ENCODE data around the gene SCUBE3. TPM values are rescaled to one million over a fixed set of nuclear protein-coding genes. Genes with fewer than 3 reads are reported as not detected.

The SCUBE3 gene
- total RNA-seq, 2 donors from 2014 or later, result 0.12 to 0.59 TPM

- no peak for TF ChIP-seq CTCF (IDR thresholded peaks at IDR 0.05)
- Histone ChIP-seq H3K27me3 (no peaks in the 10 kb centered on the region), H3K27ac (no peak overlapping the region), H3K4me1 (peaks cover 0 to 33% of the 10 kb centered on the region in 2 donors), H3K9me3 (no peaks in the 10 kb centered on the region), H3K4me3 (no peak overlapping the region), H3K36me3 (no peaks in the 10 kb centered on the region)
- DNase-seq (ENCODE audit: low spot score), result no peak
These were observed 23.7 kb downstream of the SCUBE3 start for GRCh38 chr6:35237476-35237875.

DNA sequence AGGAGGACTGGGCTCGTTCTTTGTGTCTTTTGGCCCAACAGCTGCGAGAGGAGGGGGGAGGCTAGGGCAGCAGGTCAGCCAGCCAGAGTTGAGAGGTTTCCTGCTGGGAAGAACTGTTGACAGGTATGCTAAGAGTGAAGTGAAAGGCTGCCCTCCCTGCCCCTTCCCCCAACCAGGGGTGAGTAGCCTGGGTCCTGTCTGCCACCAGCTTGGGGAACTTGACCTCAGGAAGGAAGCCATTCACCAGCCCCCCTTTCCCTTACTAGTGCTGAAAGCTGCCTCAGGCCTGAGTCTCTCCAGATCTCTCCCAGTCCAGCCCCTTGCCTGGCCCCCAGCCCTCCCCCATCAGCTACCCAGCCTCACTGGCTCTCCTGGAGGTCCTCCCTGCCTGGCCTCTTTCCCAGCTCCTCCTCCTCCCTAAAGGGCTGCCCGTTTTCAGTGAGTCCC is 25.1 kb downstream of the SCUBE3 start:
- Histone ChIP-seq H3K4me3 (no peak overlapping the region), H3K27me3 (no peaks in the 10 kb centered on the region), H3K36me3 (peaks cover 5% of the 10 kb centered on the region), H3K4me1 (peaks cover 0 to 33% of the 10 kb centered on the region in 2 donors), H3K9me3 (no peaks in the 10 kb centered on the region), H3K27ac (peak overlapping the region in 1 of 2 donors; percentile 2)
- no peak for TF ChIP-seq CTCF (IDR thresholded peaks at IDR 0.05)
- no peak for DNase-seq (ENCODE audit: low spot score)

DNA sequence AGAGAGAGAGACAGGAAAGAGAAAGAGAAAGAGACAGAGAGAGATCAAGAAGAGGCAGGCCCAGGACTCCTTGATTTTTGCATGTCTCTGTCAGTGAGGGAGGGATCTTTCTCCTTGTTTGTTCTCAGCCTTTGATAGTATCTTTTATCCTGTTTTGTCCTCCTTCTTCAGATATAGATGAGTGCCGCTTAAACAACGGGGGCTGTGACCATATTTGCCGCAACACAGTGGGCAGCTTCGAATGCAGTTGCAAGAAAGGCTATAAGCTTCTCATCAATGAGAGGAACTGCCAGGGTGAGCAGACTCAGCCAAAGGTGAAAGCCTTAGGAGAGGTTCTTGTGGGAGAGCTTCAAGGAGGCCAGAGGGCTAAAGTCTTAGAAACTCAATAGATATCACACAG is 25.8 kb downstream of the SCUBE3 start:
- Histone ChIP-seq H3K27ac (no peak overlapping the region), H3K4me1 (peaks cover 0 to 33% of the 10 kb centered on the region in 2 donors), H3K9me3 (no peaks in the 10 kb centered on the region), H3K27me3 (no peaks in the 10 kb centered on the region), H3K4me3 (no peak overlapping the region), H3K36me3 (peaks cover 5% of the 10 kb centered on the region)
- DNase-seq (ENCODE audit: low spot score), result no peak
- no peak for TF ChIP-seq CTCF (IDR thresholded peaks at IDR 0.05)

GRCh38 chr6:35240838-35241801 is 27.4 kb downstream of the SCUBE3 start:
- no peaks in the 10 kb centered on the region for H3K27me3 ChIP-seq
- peaks cover 5% of the 10 kb centered on the region for H3K36me3 ChIP-seq
- peaks cover 0 to 33% of the 10 kb centered on the region in 2 donors for H3K4me1 ChIP-seq
- H3K4me3 ChIP-seq, result no peak overlapping the region
- DNase-seq (ENCODE audit: low spot score), result peak; percentile 76
- no peak overlapping the region for H3K27ac ChIP-seq
- no peaks in the 10 kb centered on the region for H3K9me3 ChIP-seq
- TF ChIP-seq CTCF (IDR thresholded peaks at IDR 0.05), result peak; percentile 92 to 96

DNA sequence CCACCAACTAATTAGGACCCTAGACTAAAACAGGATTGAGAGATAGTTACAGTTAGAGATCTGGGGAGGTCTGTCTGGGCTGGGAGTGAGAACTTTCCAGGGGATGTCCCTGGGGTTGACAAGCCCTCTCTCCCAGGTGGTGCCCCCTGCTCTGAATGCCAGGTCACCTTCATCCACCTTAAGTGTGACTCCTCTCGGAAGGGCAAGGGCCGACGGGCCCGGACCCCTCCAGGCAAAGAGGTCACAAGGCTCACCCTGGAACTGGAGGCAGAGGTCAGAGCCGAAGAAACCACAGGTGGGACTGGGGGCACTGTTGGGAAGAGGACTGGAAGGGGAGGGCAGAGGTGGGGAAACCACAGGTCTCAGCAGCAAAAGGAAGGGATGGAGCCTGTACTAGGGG is 28.7 kb downstream of the SCUBE3 start:
- DNase-seq (ENCODE audit: low spot score), result no peak
- no peak overlapping the region for H3K4me3 ChIP-seq
- TF ChIP-seq CTCF (IDR thresholded peaks at IDR 0.05), result no peak
- H3K27ac ChIP-seq, result no peak overlapping the region
- peaks cover 5% of the 10 kb centered on the region for H3K36me3 ChIP-seq
- peaks cover 0 to 33% of the 10 kb centered on the region in 2 donors for H3K4me1 ChIP-seq
- H3K9me3 ChIP-seq, result no peaks in the 10 kb centered on the region
- H3K27me3 ChIP-seq, result no peaks in the 10 kb centered on the region
